K562 (cell line): ENCODE results near the gene PDCD6IP. TPM values are rescaled to one million over a fixed set of nuclear protein-coding genes. Genes with fewer than 3 reads are reported as not detected.

ENCODE experiments used
- FIP1L1 ChIP-seq: fragments of 200-400 bp; formaldehyde crosslinking; IDR thresholded peaks from 2 replicates; pipeline ENCODE4 v1.6.1; 2018; ENCODE audit warnings: mild to moderate bottlenecking, low read depth, low read length; ENCODE audit not compliant: poor library complexity, severe bottlenecking
- FUS ChIP-seq: fragments of 200-400 bp; formaldehyde crosslinking; optimal IDR thresholded peaks from 2 replicates; pipeline ENCODE3; 2017; ENCODE audit warnings: low read depth, low read length
- KAT7 ChIP-seq: sonication (generic); formaldehyde crosslinking; IDR thresholded peaks from 2 replicates; pipeline ENCODE4 v1.8.0; 2022; ENCODE audit warnings: missing genetic modification reagents, mild to moderate bottlenecking, borderline replicate concordance
- KLF13 ChIP-seq: fragments of 450-650 bp; IDR thresholded peaks from 2 replicates; pipeline ENCODE4 v1.6.1; 2016; ENCODE audit warnings: missing genetic modification characterization, low read depth, mild to moderate bottlenecking, missing compliant biosample characterization, moderate library complexity, borderline replicate concordance
- NFRKB ChIP-seq: fragments of 450-650 bp; IDR thresholded peaks from 2 replicates; pipeline ENCODE4 v1.6.1; 2016; ENCODE audit warnings: low read depth
- NR0B1 ChIP-seq: fragments of 450-650 bp; IDR thresholded peaks from one replicate; pipeline ENCODE4 v1.6.1; 2018; ENCODE audit warnings: mild to moderate bottlenecking, moderate library complexity; ENCODE audit not compliant: partially characterized antibody
- POLR2G ChIP-seq: fragments of 200-400 bp; formaldehyde crosslinking; IDR thresholded peaks from 2 replicates; pipeline ENCODE4 v1.6.1; 2017; ENCODE audit warnings: low read depth, mild to moderate bottlenecking, antibody characterized with exemption, low read length, moderate library complexity
- RAD51 ChIP-seq: fragments of 450-650 bp; IDR thresholded peaks from 2 replicates; pipeline ENCODE4 v1.7.1; 2016; ENCODE audit warnings: low read depth, mild to moderate bottlenecking, borderline replicate concordance
- RFX1 ChIP-seq: fragments of 450-650 bp; IDR thresholded peaks from 2 replicates; pipeline ENCODE4 v1.6.1; 2016; ENCODE audit warnings: mild to moderate bottlenecking, moderate library complexity
- SIX5 ChIP-seq, 2 experiments: IDR thresholded peaks; 2 replicates each; pipeline ENCODE4 v1.6.1; 2011; ENCODE audit warnings: low read length in 2 of 2, borderline replicate concordance in 1 of 2, low read depth in 1 of 2, mild to moderate bottlenecking in 1 of 2, moderate library complexity in 1 of 2; ENCODE audit not compliant: insufficient read depth in 1 of 2
- SRSF1 ChIP-seq: fragments of 200-400 bp; formaldehyde crosslinking; IDR thresholded peaks from 2 replicates; pipeline ENCODE4 v1.6.1; 2017; ENCODE audit warnings: mild to moderate bottlenecking, low read depth, low read length, moderate library complexity
- TAF9B ChIP-seq: fragments of 450-650 bp; IDR thresholded peaks from 2 replicates; pipeline ENCODE4 v1.6.1; 2018; ENCODE audit warnings: mild to moderate bottlenecking; ENCODE audit not compliant: partially characterized antibody
- TCF7L2 ChIP-seq: fragments of 150-350 bp; IDR thresholded peaks from 2 replicates; pipeline ENCODE4 v1.6.1; 2016; ENCODE audit warnings: low read depth, mild to moderate bottlenecking, low read length, moderate library complexity
- ZBTB17 ChIP-seq: fragments of 450-650 bp; formaldehyde crosslinking; IDR thresholded peaks from 2 replicates; pipeline ENCODE4 v1.4.0; 2020; ENCODE audit warnings: mild to moderate bottlenecking
- ZBTB34 ChIP-seq: fragments of 250-450 bp; sonication (Bioruptor Pico); IDR thresholded peaks from 2 replicates; pipeline ENCODE4 v1.8.0; 2021; ENCODE audit warnings: mild to moderate bottlenecking, moderate library complexity
- ZNF316 ChIP-seq: fragments of 450-650 bp; IDR thresholded peaks from 2 replicates; pipeline ENCODE4 v1.6.1; 2016
- polyA plus RNA-seq, 8 experiments: library from polyadenylated mRNA; depleted of rRNA in 4 of 8; stranded (reverse) in 5 of 8; unstranded in 3 of 8; fragments of >200 nt; fragmentation: Nextera tagmentation in 2 of 8; fragmentation: Illumina TruSeq in 1 of 8; extraction: Ambion mirVana in 2 of 8; extraction: Trizol in 1 of 8; gene quantifications; 2 replicates each; pipeline versions ENCODE4 v1.2.1 to v1.2.3, GENCODE V29; 2011 to 2014; ENCODE audit warnings: inconsistent platforms in 1 of 8, missing spikeins in 1 of 8
- total RNA-seq, 7 experiments: library from RNA; depleted of rRNA in 6 of 7; stranded (reverse); fragments of >200 nt in 6 of 7; fragmentation: Illumina TruSeq in 2 of 7; extraction: Trizol in 2 of 7; gene quantifications; 2 replicates each; pipeline versions ENCODE4 v1.2.1 to v1.2.3, GENCODE V29; 2011 to 2021; ENCODE audit warnings: low replicate concordance in 1 of 7
- TF ChIP-seq, protein P1 (sequence below): sonication (generic); formaldehyde crosslinking; IDR thresholded peaks from 2 replicates; pipeline ENCODE4 v1.8.1; 2023; ENCODE audit warnings: mild to moderate bottlenecking, missing genetic modification reagents
- TF ChIP-seq, protein P2 (sequence below): fragments of 250-450 bp; sonication (Bioruptor Pico); IDR thresholded peaks from 2 replicates; pipeline ENCODE4 v1.5.0; 2021
- TF ChIP-seq, protein P3 (sequence below), 2 experiments: fragments of 200-800 bp in 1 of 2; sonication (Bioruptor generic) in 1 of 2; sonication (generic) in 1 of 2; formaldehyde crosslinking in 1 of 2; IDR thresholded peaks in 1 of 2; conservative IDR thresholded peaks in 1 of 2; 2 replicates each; pipeline versions ENCODE4 v1.5.0 to v1.6.1; 2016 to 2020; ENCODE audit warnings: missing compliant biosample characterization in 1 of 2, missing genetic modification characterization in 1 of 2, missing genetic modification reagents in 1 of 2

PDCD6IP gene
- total and polyA plus RNA-seq, 9 of the 15 experiments (the other 6 are each of a cell fraction or from before 2014, with no cell fraction given) = 40.2 to 302 (median 122) TPM

DNA sequence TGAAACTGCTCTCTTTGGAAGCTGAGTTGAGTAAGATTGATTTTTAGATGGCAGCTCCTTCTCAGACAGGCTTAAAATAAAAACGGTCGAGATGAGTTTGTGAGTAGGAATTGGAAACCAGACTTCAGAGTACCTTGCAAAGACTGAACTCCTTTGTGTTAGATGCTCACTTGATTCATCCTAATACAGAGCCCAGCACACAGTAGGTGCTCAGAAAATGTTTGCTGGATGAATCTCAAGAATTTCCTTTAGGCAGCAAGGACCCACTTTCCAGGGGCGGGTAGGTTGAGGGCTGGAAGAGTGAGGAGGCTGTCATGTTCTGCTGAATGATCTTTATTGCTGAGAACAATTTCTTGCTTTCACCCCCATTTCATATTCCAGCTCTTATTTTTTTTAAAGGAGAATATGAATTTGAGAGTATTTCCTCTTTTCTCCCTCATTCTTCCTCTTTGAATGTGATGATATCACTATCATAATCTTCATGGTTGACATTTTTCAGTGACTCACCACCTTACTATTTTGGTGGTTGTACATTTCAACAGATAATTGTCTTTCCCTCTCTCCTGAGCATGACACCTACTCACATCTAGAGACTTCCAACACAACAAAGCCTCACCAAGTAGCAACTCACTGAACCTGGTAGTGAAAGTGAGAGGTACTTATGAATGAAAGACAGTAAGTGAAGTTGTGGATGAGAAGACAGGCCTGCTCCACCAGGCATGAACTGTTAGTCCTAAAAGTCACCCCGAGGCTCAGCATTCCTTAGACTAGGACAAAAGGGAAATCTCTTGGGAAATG is 113.3 kb downstream of the PDCD6IP start (continued):
- TF ChIP-seq, protein P1, sequence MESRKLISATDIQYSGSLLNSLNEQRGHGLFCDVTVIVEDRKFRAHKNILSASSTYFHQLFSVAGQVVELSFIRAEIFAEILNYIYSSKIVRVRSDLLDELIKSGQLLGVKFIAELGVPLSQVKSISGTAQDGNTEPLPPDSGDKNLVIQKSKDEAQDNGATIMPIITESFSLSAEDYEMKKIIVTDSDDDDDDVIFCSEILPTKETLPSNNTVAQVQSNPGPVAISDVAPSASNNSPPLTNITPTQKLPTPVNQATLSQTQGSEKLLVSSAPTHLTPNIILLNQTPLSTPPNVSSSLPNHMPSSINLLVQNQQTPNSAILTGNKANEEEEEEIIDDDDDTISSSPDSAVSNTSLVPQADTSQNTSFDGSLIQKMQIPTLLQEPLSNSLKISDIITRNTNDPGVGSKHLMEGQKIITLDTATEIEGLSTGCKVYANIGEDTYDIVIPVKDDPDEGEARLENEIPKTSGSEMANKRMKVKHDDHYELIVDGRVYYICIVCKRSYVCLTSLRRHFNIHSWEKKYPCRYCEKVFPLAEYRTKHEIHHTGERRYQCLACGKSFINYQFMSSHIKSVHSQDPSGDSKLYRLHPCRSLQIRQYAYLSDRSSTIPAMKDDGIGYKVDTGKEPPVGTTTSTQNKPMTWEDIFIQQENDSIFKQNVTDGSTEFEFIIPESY (CRISPR knock-in tag) = no peak
- TF ChIP-seq ZNF316 (peak; percentile 35; the same call in 1 of the 2 replicates), NR0B1 (no peak), TCF7L2 (no peak), FUS (no peak), KLF13 (tag) (0 out of 2 replicates have a peak, but pooled peaks have one; percentile 32), RFX1 (no peak), POLR2G (no peak), TAF9B (peak; percentile 44), NFRKB (peak; percentile 57; the same call in 1 of the 2 replicates), KAT7 (CRISPR knock-in tag) (no peak; the same call in 1 of the 2 replicates), ZBTB34 (CRISPR knock-in tag) (no peak), ZBTB17 (no peak), SIX5 (IDR thresholded peaks at IDR 0.05; ENCODE audit: borderline replicate concordance in 1 of 2, insufficient read depth in 1 of 2, low read depth in 1 of 2, low read length in 2 of 2) (no peak), SRSF1 (no peak), RAD51 (0 out of 2 replicates have a peak, but pooled peaks have one; percentile 24), FIP1L1 (no peak)
- TF ChIP-seq, protein P2, sequence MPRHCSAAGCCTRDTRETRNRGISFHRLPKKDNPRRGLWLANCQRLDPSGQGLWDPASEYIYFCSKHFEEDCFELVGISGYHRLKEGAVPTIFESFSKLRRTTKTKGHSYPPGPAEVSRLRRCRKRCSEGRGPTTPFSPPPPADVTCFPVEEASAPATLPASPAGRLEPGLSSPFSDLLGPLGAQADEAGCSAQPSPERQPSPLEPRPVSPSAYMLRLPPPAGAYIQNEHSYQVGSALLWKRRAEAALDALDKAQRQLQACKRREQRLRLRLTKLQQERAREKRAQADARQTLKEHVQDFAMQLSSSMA (CRISPR knock-in tag) = no peak
- TF ChIP-seq, protein P3, sequence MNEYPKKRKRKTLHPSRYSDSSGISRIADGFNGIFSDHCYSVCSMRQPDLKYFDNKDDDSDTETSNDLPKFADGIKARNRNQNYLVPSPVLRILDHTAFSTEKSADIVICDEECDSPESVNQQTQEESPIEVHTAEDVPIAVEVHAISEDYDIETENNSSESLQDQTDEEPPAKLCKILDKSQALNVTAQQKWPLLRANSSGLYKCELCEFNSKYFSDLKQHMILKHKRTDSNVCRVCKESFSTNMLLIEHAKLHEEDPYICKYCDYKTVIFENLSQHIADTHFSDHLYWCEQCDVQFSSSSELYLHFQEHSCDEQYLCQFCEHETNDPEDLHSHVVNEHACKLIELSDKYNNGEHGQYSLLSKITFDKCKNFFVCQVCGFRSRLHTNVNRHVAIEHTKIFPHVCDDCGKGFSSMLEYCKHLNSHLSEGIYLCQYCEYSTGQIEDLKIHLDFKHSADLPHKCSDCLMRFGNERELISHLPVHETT (CRISPR knock-in tag; conservative IDR thresholded peaks at IDR 0.05 in 1 of 2, IDR thresholded peaks at IDR 0.05 in 1 of 2) = peak in 1 of 2 experiments; percentile 27; a peak in 1 of 4 replicates
